ENCODE measurements around the gene JMJD6. TPM values are rescaled to one million over a fixed set of nuclear protein-coding genes. Genes with fewer than 3 reads are reported as not detected.
"Not testable (repeated sequence)": the region's sequence is repeated elsewhere in the genome, so short reads cannot be mapped to it uniquely, and the experiment has no call there.

Gene JMJD6
- polyA plus RNA-seq, 1 donor (not counting 4 experiments of a cell fraction or from before 2014, with no cell fraction given) = 12.0 TPM

DNA sequence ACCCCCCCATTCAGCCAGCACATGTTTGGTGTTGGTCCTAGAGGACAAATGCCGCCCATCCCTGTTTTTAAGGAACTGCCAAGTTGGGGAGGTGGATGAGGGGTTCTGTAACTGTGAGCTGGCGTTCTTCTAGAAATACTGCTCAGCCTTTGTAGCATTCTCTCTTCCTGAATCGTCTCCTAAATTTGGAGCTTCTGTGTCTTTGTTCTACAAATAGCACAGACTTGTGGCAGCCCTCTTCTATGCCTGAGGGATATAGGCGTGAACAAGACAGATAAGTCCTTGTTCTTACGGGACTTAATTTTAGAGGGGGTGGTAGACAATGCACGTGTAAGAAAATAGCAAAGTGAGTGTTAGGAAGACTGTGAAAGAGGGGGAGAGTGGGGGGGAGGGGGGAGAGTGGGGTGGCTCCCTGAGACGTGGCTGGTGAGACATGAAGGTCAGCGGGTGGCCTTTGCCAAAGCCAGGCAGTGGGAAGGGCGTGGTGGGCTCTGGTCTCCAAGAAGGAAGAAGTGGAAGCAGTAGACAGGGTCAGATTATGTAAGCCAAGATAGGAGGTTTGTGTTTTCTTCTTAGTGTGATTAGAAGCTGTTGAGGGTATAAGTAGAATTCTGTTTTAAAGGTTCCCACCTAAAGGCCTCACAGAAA is 21.4 kb upstream of the JMJD6 start:
- dilution Hi-C loops (cut with MboI; ENCODE audit: extremely low pct_ligation_motif_present, low sequenced_read_pairs) = no loop called here
- peaks cover 6 to 8% of the 10 kb centered on the region in 2 experiments for H3K36me3 ChIP-seq (ENCODE audit: control insufficient read depth in 2 of 2, extremely low read depth in 1 of 2, insufficient read depth in 2 of 2, low read length in 2 of 2)

DNA sequence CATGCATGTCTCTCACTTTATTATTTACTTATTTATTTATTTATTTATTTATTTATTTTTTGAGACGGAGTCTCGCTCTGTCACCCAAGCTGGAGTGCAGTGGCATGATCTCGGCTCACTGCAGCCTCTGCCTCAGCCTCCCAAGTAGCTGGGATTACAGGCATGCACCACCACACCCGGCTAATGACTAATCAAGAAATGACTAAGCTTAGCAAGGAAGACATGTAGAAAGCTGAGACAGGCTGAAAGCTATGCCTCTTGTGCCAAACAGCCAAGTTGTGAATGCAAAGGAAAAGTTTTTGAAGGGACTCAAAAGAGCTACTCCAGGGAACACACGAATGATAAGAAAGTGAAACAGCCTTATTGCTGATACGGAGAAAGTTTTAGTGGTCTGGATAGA is 19.4 kb upstream of the JMJD6 start:
- dilution Hi-C loops (cut with MboI; ENCODE audit: extremely low pct_ligation_motif_present, low sequenced_read_pairs); H3K9ac ChIP-seq (ENCODE audit: control insufficient read depth, extremely low read depth, insufficient read depth, low read length); DNase-seq (ENCODE audit: low read depth, low spot score); H4K20me1 ChIP-seq (ENCODE audit: control insufficient read depth, extremely low read depth, insufficient read depth, low read length); H3K27me3 ChIP-seq (ENCODE audit: control insufficient read depth, extremely low read depth, insufficient read depth, low read length); H3K4me1 ChIP-seq (ENCODE audit: control insufficient read depth, extremely low read depth, insufficient read depth, low read length); H3K4me2 ChIP-seq (ENCODE audit: control insufficient read depth, extremely low read depth, insufficient read depth, low read depth, low read length); H3K4me3 ChIP-seq (ENCODE audit: control insufficient read depth in 2 of 3, extremely low read depth in 1 of 3, insufficient read depth in 2 of 3, low read depth in 1 of 3, low read length in 3 of 3); H3K79me2 ChIP-seq (ENCODE audit: control insufficient read depth, insufficient read depth, low read length); FAIRE-seq; H2AFZ ChIP-seq (ENCODE audit: control insufficient read depth, low read length); H3K36me3 ChIP-seq (ENCODE audit: control insufficient read depth in 2 of 2, extremely low read depth in 1 of 2, insufficient read depth in 2 of 2, low read length in 2 of 2); H3K9me1 ChIP-seq (ENCODE audit: control insufficient read depth, extremely low read depth, insufficient read depth, low read length); H3K27ac ChIP-seq (ENCODE audit: control insufficient read depth, insufficient read depth, low read length); H3K9me3 ChIP-seq (ENCODE audit: control insufficient read depth, low read depth, low read length): not testable (repeated sequence)

More for the DNA sequence above, 21.4 kb upstream of the JMJD6 start:
- DNase-seq (ENCODE audit: low read depth, low spot score) = no peak
- Histone ChIP-seq H3K4me2 (ENCODE audit: control insufficient read depth, extremely low read depth, insufficient read depth, low read depth, low read length) (no peak overlapping the region), H3K27ac (ENCODE audit: control insufficient read depth, insufficient read depth, low read length) (no peak overlapping the region), H3K79me2 (ENCODE audit: control insufficient read depth, insufficient read depth, low read length) (no peaks in the 10 kb centered on the region), H2AFZ (ENCODE audit: control insufficient read depth, low read length) (no peak overlapping the region), H3K9ac (ENCODE audit: control insufficient read depth, extremely low read depth, insufficient read depth, low read length) (no peak overlapping the region), H3K27me3 (ENCODE audit: control insufficient read depth, extremely low read depth, insufficient read depth, low read length) (no peaks in the 10 kb centered on the region), H3K9me3 (ENCODE audit: control insufficient read depth, low read depth, low read length) (no peaks in the 10 kb centered on the region), H4K20me1 (ENCODE audit: control insufficient read depth, extremely low read depth, insufficient read depth, low read length) (no peaks in the 10 kb centered on the region), H3K4me3 (ENCODE audit: control insufficient read depth in 2 of 3, extremely low read depth in 1 of 3, insufficient read depth in 2 of 3, low read depth in 1 of 3, low read length in 3 of 3) (no peak overlapping the region), H3K4me1 (ENCODE audit: control insufficient read depth, extremely low read depth, insufficient read depth, low read length) (peaks cover 4% of the 10 kb centered on the region), H3K9me1 (ENCODE audit: control insufficient read depth, extremely low read depth, insufficient read depth, low read length) (no peaks in the 10 kb centered on the region)
- TF ChIP-seq, protein P1, sequence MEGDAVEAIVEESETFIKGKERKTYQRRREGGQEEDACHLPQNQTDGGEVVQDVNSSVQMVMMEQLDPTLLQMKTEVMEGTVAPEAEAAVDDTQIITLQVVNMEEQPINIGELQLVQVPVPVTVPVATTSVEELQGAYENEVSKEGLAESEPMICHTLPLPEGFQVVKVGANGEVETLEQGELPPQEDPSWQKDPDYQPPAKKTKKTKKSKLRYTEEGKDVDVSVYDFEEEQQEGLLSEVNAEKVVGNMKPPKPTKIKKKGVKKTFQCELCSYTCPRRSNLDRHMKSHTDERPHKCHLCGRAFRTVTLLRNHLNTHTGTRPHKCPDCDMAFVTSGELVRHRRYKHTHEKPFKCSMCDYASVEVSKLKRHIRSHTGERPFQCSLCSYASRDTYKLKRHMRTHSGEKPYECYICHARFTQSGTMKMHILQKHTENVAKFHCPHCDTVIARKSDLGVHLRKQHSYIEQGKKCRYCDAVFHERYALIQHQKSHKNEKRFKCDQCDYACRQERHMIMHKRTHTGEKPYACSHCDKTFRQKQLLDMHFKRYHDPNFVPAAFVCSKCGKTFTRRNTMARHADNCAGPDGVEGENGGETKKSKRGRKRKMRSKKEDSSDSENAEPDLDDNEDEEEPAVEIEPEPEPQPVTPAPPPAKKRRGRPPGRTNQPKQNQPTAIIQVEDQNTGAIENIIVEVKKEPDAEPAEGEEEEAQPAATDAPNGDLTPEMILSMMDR (optimal IDR thresholded peaks at IDR 0.05 in 1 of 3, IDR thresholded peaks at IDR 0.05 in 1 of 3, conservative IDR thresholded peaks at IDR 0.05 in 1 of 3; ENCODE audit: extremely low read depth in 1 of 3, insufficient read depth in 2 of 3, low read length in 3 of 3) = no peak
- TF ChIP-seq EZH2 (IDR thresholded peaks at IDR 0.05; ENCODE audit: low read length) = no peak
- no peak for FAIRE-seq

DNA sequence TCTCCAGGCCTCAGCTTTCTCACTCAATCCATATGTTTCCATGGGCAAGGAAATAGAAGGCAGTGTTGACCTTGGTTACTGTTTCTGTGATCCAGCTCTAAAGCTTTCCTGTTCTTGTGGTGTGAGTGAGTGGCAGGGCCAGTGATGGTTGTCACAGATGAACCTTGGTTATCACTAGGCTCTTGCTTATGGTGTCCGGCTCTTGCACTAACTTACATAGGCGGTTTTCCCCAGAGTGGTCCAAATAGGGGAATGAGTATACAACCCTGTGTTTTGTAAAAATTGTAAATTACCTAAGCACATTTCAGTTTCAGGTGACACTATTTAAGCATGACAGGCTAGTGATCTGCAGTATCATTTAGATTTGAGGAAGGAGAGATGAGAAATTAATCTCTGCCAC is 18.3 kb upstream of the JMJD6 start:
- H4K20me1 ChIP-seq (ENCODE audit: control insufficient read depth, extremely low read depth, insufficient read depth, low read length) = no peaks in the 10 kb centered on the region
- H3K4me2 ChIP-seq (ENCODE audit: control insufficient read depth, extremely low read depth, insufficient read depth, low read depth, low read length) = no peak overlapping the region
- peaks cover 8% of the 10 kb centered on the region in 2 experiments for H3K36me3 ChIP-seq (ENCODE audit: control insufficient read depth in 2 of 2, extremely low read depth in 1 of 2, insufficient read depth in 2 of 2, low read length in 2 of 2)
- H3K9ac ChIP-seq (ENCODE audit: control insufficient read depth, extremely low read depth, insufficient read depth, low read length) = no peak overlapping the region
- no peak for DNase-seq (ENCODE audit: low read depth, low spot score)
- peaks cover 2% of the 10 kb centered on the region for H3K4me1 ChIP-seq (ENCODE audit: control insufficient read depth, extremely low read depth, insufficient read depth, low read length)
- FAIRE-seq = no peak
- no peak overlapping the region for H2AFZ ChIP-seq (ENCODE audit: control insufficient read depth, low read length)
- H3K9me1 ChIP-seq (ENCODE audit: control insufficient read depth, extremely low read depth, insufficient read depth, low read length) = peaks cover 2% of the 10 kb centered on the region
- no peak overlapping the region for H3K4me3 ChIP-seq (ENCODE audit: control insufficient read depth in 2 of 3, extremely low read depth in 1 of 3, insufficient read depth in 2 of 3, low read depth in 1 of 3, low read length in 3 of 3)
- H3K79me2 ChIP-seq (ENCODE audit: control insufficient read depth, insufficient read depth, low read length) = no peaks in the 10 kb centered on the region
- TF ChIP-seq, protein P1 (optimal IDR thresholded peaks at IDR 0.05 in 1 of 3, IDR thresholded peaks at IDR 0.05 in 1 of 3, conservative IDR thresholded peaks at IDR 0.05 in 1 of 3; ENCODE audit: extremely low read depth in 1 of 3, insufficient read depth in 2 of 3, low read length in 3 of 3) = no peak
- TF ChIP-seq EZH2 (IDR thresholded peaks at IDR 0.05; ENCODE audit: low read length) = no peak
- no peaks in the 10 kb centered on the region for H3K27me3 ChIP-seq (ENCODE audit: control insufficient read depth, extremely low read depth, insufficient read depth, low read length)
- dilution Hi-C loops (cut with MboI; ENCODE audit: extremely low pct_ligation_motif_present, low sequenced_read_pairs) = no loop called here
- H3K27ac ChIP-seq (ENCODE audit: control insufficient read depth, insufficient read depth, low read length) = no peak overlapping the region
- no peaks in the 10 kb centered on the region for H3K9me3 ChIP-seq (ENCODE audit: control insufficient read depth, low read depth, low read length)
